DOHH2 (cell line): ENCODE data around the gene RAI1.

Experiments
- H3F3A ChIP-seq: fragments of 200-600 bp; sonication (generic), shearing (Covaris generic); 2 replicates; pipeline ENCODE4 v1.6.0; 2016; ENCODE audit warnings: antibody characterized with exemption, mild to moderate bottlenecking; ENCODE audit not compliant: control insufficient read depth, insufficient read depth
- H3K27ac ChIP-seq: fragments of 200-600 bp; sonication (generic); 2 replicates; pipeline ENCODE4 v1.5.1; 2014; ENCODE audit warnings: low read depth, mild to moderate bottlenecking, low read length, moderate library complexity
- H3K27me3 ChIP-seq: fragments of 200-600 bp; sonication (generic); 2 replicates; pipeline ENCODE4 v1.6.1; 2014; ENCODE audit warnings: mild to moderate bottlenecking, low read length, mixed read lengths; ENCODE audit not compliant: control insufficient read depth
- H3K36me3 ChIP-seq: fragments of 200-600 bp; sonication (generic); 2 replicates; pipeline ENCODE4 v1.6.1; 2014; ENCODE audit warnings: mild to moderate bottlenecking, low read length, moderate library complexity, mixed read lengths; ENCODE audit not compliant: control insufficient read depth
- H3K4me1 ChIP-seq: fragments of 200-600 bp; sonication (generic); 2 replicates; pipeline ENCODE4 v1.6.1; 2014; ENCODE audit warnings: mild to moderate bottlenecking, low read length, mixed read lengths; ENCODE audit not compliant: control insufficient read depth
- H3K4me2 ChIP-seq: fragments of 200-600 bp; sonication (generic); 2 replicates; pipeline ENCODE4 v1.6.0; 2014; ENCODE audit warnings: mild to moderate bottlenecking, low read length, moderate library complexity
- H3K4me3 ChIP-seq: fragments of 200-600 bp; sonication (generic); 2 replicates; pipeline ENCODE4 v1.5.1; 2014; ENCODE audit warnings: mild to moderate bottlenecking, low read length, mixed read lengths
- H3K79me2 ChIP-seq: fragments of 200-600 bp; sonication (generic); 2 replicates; pipeline ENCODE4 v1.6.1; 2014; ENCODE audit warnings: mild to moderate bottlenecking, low read length, mixed read lengths; ENCODE audit not compliant: control insufficient read depth
- H3K9me2 ChIP-seq: fragments of 200-600 bp; sonication (generic); replicated peaks from 2 replicates; pipeline ENCODE4 v1.6.1; 2014; ENCODE audit warnings: mild to moderate bottlenecking, low read length, mixed read lengths; ENCODE audit not compliant: control insufficient read depth
- H3K9me3 ChIP-seq: fragments of 200-600 bp; sonication (generic); 2 replicates; pipeline ENCODE4 v1.6.1; 2014; ENCODE audit warnings: antibody characterized with exemption, low read length, mixed read lengths; ENCODE audit not compliant: control insufficient read depth, insufficient read depth
- H4K20me1 ChIP-seq: fragments of 200-600 bp; sonication (generic); 2 replicates; pipeline ENCODE4 v1.6.0; 2014; ENCODE audit warnings: low read depth, mild to moderate bottlenecking, antibody characterized with exemption, low read length, moderate library complexity; ENCODE audit not compliant: control insufficient read depth, insufficient read depth
- CTCF ChIP-seq: fragments of 200-600 bp; sonication (generic); IDR thresholded peaks from one replicate; pipeline ENCODE4 v1.5.1; 2014; ENCODE audit warnings: antibody characterized with exemption, mild to moderate bottlenecking, low read depth, low read length; ENCODE audit not compliant: poor library complexity, severe bottlenecking
- EZH2phosphoT487 ChIP-seq: fragments of 200-600 bp; sonication (generic); IDR thresholded peaks from 2 replicates; pipeline ENCODE4 v1.6.1; 2017; ENCODE audit warnings: borderline replicate concordance, mild to moderate bottlenecking, antibody characterized with exemption, low read length, moderate library complexity, mixed read lengths

RAI1 gene

DNA sequence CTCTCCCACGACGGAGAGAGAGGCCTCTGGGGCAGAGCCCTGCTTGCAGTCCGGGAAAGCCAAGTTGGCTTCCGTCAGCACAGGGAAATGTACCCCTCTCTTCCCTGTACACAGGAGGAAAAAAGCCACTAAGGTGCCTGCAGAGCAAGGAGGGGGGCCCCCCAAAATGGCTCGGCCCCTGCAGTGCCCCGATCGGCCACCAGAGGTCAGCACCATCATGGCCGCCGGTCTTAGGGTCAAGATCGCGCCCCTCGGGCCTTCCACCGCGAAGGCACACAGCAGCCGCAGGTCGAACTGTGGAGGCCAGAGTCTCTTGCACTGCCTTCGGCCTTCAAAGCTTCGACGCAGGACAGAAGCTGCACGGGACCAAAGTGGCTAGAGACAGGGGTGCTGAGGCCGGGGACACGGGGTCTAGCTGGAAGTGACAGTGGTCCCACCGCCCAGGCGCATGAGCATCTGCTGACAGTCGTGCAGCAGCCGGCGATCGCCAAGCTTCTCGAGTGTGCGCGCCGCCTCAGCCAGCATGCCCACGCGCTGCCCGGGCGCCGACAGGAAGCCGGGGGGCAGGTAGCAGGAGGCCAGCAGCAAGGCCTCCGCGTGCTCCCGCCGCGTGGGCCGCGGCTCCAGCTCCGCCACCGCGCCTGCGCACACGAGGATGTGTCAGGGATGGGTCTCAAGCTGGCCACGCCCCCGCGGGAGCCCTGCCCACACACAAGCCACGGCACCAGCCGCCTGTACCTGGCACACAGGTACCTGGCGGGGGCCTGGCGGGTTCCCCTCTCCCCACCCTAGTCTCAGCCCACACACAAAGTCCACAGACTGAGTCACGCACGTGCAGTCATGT, 131.2 kb downstream of the RAI1 start:
- Histone ChIP-seq H3K9me2 (no peaks in the 10 kb centered on the region), H3K4me2 (no peak overlapping the region), H3K27ac (no peak overlapping the region), H3K27me3 (no peaks in the 10 kb centered on the region), H3K9me3 (no peaks in the 10 kb centered on the region), H3F3A (peaks cover 9% of the 10 kb centered on the region), H3K36me3 (peaks cover 67% of the 10 kb centered on the region), H3K4me1 (no peaks in the 10 kb centered on the region), H3K79me2 (no peaks in the 10 kb centered on the region), H3K4me3 (no peak overlapping the region), H4K20me1 (no peaks in the 10 kb centered on the region)
- TF ChIP-seq CTCF (peak; percentile 97), EZH2phosphoT487 (no peak)

DNA sequence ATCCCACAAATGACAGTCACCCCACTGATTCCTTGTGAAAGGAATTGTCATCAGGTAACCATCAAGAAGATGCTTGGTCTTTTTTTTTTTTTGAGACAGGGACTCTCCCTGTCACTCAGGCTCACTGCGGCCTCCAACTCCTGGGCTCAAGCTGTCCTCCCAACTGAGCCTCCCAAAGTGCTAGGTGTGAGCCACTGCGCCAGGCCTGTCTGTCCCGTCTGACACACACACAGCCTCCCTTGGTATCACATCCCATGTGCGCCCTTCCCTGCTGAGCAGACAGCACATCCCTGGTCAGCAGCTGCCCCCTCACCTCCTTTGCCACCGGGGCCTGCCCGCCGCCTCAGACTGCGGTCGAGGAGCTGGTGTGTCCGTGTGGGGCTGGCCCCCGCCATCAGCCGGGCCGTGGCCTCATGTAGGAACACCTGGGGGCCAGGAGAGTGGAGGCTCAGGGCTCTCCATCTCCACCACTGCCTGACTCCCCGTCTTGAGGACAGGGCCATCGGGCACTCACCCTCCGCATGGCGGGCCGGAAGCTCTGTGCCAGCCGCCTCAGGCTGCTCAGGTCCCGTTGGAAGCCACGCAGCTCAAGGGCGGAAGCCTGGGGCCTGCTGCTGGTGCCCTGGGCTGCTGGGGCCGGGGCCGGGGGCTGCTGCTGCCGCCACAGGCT, 131.9 kb downstream of the RAI1 start:
- Histone ChIP-seq H3K4me3 (no peak overlapping the region), H3K4me1 (no peaks in the 10 kb centered on the region), H4K20me1 (no peaks in the 10 kb centered on the region), H3K36me3 (peaks cover 74% of the 10 kb centered on the region), H3K79me2 (no peaks in the 10 kb centered on the region), H3K4me2 (no peak overlapping the region), H3K27me3 (no peaks in the 10 kb centered on the region), H3K9me3 (no peaks in the 10 kb centered on the region), H3F3A (peaks cover 9% of the 10 kb centered on the region), H3K9me2 (no peaks in the 10 kb centered on the region), H3K27ac (no peak overlapping the region)
- TF ChIP-seq EZH2phosphoT487 (no peak), CTCF (no peak)

DNA sequence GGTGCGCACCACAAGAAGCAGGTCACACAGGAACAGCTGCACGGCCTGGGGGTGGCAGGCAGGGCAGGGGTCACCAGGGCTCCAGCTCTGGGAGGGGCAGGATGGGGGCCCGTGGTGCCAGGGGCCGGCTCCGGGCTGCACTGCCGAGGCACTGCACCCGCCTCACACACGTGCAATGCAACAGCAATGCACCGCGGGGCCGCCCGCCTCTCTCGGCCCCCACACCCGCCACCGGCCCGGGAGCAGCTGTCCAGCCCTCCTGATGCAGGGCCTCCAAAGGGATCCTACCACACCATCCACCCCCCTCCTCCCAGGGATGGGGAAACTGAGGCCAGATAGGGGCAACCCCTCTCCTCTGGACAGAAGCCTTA, 132.5 kb downstream of the RAI1 start:
- Histone ChIP-seq H3K79me2 (no peaks in the 10 kb centered on the region), H3K9me2 (no peaks in the 10 kb centered on the region), H3F3A (peaks cover 9% of the 10 kb centered on the region), H3K4me1 (no peaks in the 10 kb centered on the region), H3K36me3 (peaks cover 79% of the 10 kb centered on the region), H3K9me3 (no peaks in the 10 kb centered on the region), H4K20me1 (no peaks in the 10 kb centered on the region), H3K4me3 (no peak overlapping the region), H3K27me3 (no peaks in the 10 kb centered on the region), H3K27ac (no peak overlapping the region), H3K4me2 (no peak overlapping the region)
- TF ChIP-seq CTCF (no peak), EZH2phosphoT487 (no peak)
